BLaER1 (cell line): ENCODE data around the gene LGMN.
"Not testable (repeated sequence)": the region's sequence is repeated elsewhere in the genome, so short reads cannot be mapped to it uniquely, and the experiment has no call there.

ENCODE experiments used
- H3K27ac ChIP-seq: shearing (Covaris generic); formaldehyde crosslinking; 2 replicates; pipeline ENCODE4 v1.8.1; 2022
- H3K27me3 ChIP-seq: shearing (Covaris generic); formaldehyde crosslinking; 2 replicates; pipeline ENCODE4 v1.8.1; 2022
- H3K36me3 ChIP-seq: shearing (Covaris generic); formaldehyde crosslinking; 2 replicates; pipeline ENCODE4 v1.8.1; 2022
- H3K4me1 ChIP-seq: shearing (Covaris generic); formaldehyde crosslinking; 2 replicates; pipeline ENCODE4 v1.8.1; 2022
- H3K4me2 ChIP-seq: shearing (Covaris generic); formaldehyde crosslinking; 2 replicates; pipeline ENCODE4 v1.8.1; 2022
- H3K4me3 ChIP-seq: shearing (Covaris generic); formaldehyde crosslinking; 2 replicates; pipeline ENCODE4 v1.8.1; 2022
- H3K9ac ChIP-seq: shearing (Covaris generic); formaldehyde crosslinking; 2 replicates; pipeline ENCODE4 v1.8.1; 2022
- H3K9me3 ChIP-seq: shearing (Covaris generic); formaldehyde crosslinking; 2 replicates; pipeline ENCODE4 v1.8.1; 2022
- H4K20me1 ChIP-seq: shearing (Covaris generic); formaldehyde crosslinking; 2 replicates; pipeline ENCODE4 v1.8.1; 2022
- Cebpa-rat ChIP-seq: shearing (Covaris generic); IDR thresholded peaks from 2 replicates; pipeline ENCODE4 v1.8.1; 2022

LGMN gene

DNA sequence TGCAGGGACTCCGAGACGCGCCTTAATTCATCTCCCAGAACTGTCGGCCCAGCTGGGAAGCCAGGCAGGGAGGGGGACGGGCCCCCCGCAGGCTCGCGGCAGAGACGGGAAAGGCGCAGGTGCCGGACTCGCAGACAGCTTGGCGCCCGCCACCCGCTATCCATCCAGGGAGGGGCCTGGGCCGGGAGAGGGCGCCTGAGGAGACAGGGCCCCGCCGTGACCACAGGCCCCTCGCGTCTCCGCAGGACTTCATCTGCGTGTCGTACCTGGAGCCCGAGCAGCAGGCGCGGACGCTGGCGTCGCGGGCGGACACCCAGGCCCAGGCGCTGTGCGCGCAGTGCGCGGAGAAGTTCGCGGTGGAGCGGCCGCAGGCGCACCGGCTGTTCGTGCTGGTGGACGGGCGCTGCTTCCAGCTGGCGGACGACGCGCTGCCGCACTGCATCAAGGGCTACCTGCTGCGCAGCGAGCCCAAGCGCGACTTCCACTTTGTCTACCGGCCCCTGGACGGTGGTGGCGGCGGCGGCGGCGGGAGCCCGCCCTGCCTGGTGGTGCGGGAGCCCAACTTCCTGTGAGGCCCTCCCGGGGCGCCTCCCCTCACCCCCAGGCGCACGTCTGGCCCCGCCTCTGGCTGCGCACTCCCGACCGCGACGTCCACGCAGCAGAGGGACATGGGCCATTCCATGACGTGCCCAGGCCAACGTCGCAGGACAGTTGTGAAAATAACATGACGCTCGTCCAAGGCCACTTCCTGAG, 60.6 kb downstream of the LGMN start:
- no peak for TF ChIP-seq Cebpa-rat
- Histone ChIP-seq H3K4me2 (no peak overlapping the region), H3K9ac (no peak overlapping the region), H3K27me3 (no peaks in the 10 kb centered on the region), H3K27ac (no peak overlapping the region), H3K4me1 (peaks cover 10% of the 10 kb centered on the region), H4K20me1 (no peaks in the 10 kb centered on the region), H3K4me3 (no peak overlapping the region), H3K36me3 (peaks cover 22% of the 10 kb centered on the region), H3K9me3 (no peaks in the 10 kb centered on the region)

DNA sequence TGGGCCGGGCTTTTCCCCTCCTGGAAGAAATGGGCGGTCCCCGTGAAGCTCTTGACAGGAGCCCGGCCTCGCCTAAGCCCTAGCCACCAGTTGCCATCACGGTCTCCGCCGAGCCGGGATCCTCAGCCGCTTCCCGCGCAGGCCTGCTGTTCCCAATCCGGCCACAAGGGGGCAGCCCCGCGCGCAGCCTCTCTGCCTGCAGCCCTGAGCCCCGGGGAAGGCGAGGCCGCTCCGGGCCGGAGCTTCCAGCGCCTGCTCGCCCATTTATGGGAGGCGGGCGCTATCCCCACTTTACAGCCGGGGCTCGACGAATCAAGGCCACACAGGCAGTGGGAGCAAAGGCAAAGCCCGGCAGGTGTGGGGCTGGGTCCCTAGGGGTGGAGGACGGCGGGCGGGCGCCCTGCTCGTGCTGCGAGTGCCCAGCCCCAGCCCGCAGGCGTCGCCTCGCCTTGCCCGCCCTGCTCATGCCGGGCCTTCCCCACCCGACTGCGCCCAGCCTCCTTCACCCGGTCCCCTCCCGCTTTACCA, 61.5 kb downstream of the LGMN start:
- Histone ChIP-seq H3K4me1 (peaks cover 1% of the 10 kb centered on the region), H3K9me3 (no peaks in the 10 kb centered on the region), H4K20me1 (0 out of 2 replicates have a peak, but pooled peaks cover under 1% of the 10 kb centered on the region), H3K27ac (no peak overlapping the region), H3K36me3 (peaks cover 25% of the 10 kb centered on the region), H3K4me2 (no peak overlapping the region), H3K4me3 (no peak overlapping the region), H3K9ac (no peak overlapping the region), H3K27me3 (no peaks in the 10 kb centered on the region)
- no peak for TF ChIP-seq Cebpa-rat

- 0 out of 2 replicates have a peak, but pooled peaks cover 6% of the 10 kb centered on the region for H4K20me1 ChIP-seq
- H3K9ac ChIP-seq = no peak overlapping the region
- no peaks in the 10 kb centered on the region for H3K4me1 ChIP-seq
- no peak overlapping the region for H3K27ac ChIP-seq
- no peaks in the 10 kb centered on the region for H3K27me3 ChIP-seq
- no peak overlapping the region for H3K4me2 ChIP-seq
- no peak overlapping the region for H3K4me3 ChIP-seq
- H3K9me3 ChIP-seq = no peaks in the 10 kb centered on the region
- no peak for TF ChIP-seq Cebpa-rat
- H3K36me3 ChIP-seq = peaks cover 30% of the 10 kb centered on the region
These were observed 62.0 kb downstream of the LGMN start for GRCh38 chr14:92686411-92686899.

GRCh38 chr14:92685784-92686355, 62.6 kb downstream of the LGMN start:
- H3K4me3 ChIP-seq = no peak overlapping the region
- peaks cover 32% of the 10 kb centered on the region for H3K36me3 ChIP-seq
- H3K27ac ChIP-seq = no peak overlapping the region
- no peaks in the 10 kb centered on the region for H3K4me1 ChIP-seq
- H4K20me1 ChIP-seq = peaks cover 10% of the 10 kb centered on the region; the same call in 1 of the 2 replicates
- H3K27me3 ChIP-seq = no peaks in the 10 kb centered on the region
- no peak overlapping the region for H3K9ac ChIP-seq
- TF ChIP-seq Cebpa-rat = no peak
- H3K9me3 ChIP-seq = no peaks in the 10 kb centered on the region
- H3K4me2 ChIP-seq = no peak overlapping the region

GRCh38 chr14:92684801-92685560, 63.4 kb downstream of the LGMN start:
- Histone ChIP-seq H3K27ac (no peak overlapping the region), H3K9ac (no peak overlapping the region), H3K4me2 (no peak overlapping the region), H3K36me3 (peaks cover 32% of the 10 kb centered on the region), H3K4me1 (no peaks in the 10 kb centered on the region), H3K9me3 (no peaks in the 10 kb centered on the region), H4K20me1 (peaks cover 18% of the 10 kb centered on the region), H3K4me3 (no peak overlapping the region), H3K27me3 (peaks cover under 1% of the 10 kb centered on the region; the same call in 1 of the 2 replicates)
- TF ChIP-seq Cebpa-rat = no peak

DNA sequence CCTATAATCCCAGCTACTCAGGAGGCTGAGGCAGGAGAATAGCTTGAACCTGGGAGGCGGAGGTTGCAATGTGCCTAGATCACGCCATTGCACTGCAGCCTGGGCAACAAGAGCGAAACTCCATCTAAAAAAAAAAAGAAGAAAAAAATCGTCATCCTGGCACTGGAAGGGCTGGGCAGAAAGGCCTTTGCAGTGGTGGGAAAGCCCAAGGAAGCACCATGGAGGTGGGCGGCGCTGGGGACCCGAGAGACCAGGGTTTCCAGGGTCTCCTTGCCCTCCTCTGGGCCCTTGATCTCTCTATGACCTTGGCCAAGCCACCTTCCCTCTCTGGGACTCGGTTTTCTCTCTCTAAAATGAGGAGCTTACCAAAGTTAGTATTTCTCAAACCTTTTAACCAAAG, 65.4 kb downstream of the LGMN start:
- H3K4me1 ChIP-seq = peaks cover 8% of the 10 kb centered on the region
- H4K20me1 ChIP-seq = peaks cover 33% of the 10 kb centered on the region
- peaks cover 14% of the 10 kb centered on the region for H3K27me3 ChIP-seq
- H3K9ac ChIP-seq = no peak overlapping the region
- no peaks in the 10 kb centered on the region for H3K9me3 ChIP-seq
- no peak overlapping the region for H3K4me3 ChIP-seq
- H3K4me2 ChIP-seq = no peak overlapping the region
- H3K27ac ChIP-seq = no peak overlapping the region
- TF ChIP-seq Cebpa-rat = no peak
- peaks cover 34% of the 10 kb centered on the region for H3K36me3 ChIP-seq

DNA sequence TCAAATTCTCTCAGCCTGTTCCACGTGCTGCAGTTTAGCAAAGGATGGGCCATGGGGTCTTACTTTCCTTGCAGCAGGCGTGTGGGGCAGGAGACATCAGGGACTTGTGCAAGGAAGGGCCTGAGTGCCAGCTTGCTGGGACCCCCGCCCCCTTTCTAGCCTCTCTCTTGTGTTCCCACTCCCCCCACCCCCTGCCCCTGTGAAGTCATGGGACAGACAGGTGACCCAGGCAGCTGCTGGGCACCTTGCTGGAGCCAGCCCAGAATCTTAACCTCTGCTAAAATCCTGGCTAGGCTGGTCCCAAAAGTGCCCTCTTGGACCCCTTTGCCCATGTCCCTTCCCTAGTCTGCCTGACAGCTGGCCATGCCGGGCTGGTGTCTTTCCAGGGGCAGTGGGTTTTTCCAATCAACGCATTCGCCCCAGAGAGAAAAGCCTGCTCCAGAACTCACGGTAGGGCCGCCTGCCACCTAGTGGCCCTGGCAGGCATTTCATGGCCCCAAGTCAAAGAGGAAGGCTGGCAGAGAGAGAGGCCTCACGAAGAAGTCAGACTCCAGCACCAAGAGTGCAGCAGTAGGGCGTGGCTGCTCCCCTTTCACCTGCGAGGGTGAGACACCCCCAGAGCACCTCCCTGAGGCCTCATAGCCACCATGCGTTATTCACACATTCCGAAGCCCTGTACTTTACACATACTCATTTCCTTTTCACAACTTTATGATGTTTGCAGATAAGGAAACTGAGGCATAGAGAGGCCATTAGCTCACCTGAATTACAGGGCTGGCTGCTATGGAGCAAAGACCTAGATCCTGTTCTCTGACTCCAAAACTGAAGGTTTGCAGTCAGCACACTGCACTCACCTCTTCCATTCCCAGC, 67.4 kb downstream of the LGMN start:
- TF ChIP-seq Cebpa-rat = no peak
- Histone ChIP-seq H3K27ac (no peak overlapping the region), H3K27me3 (peaks cover 16% of the 10 kb centered on the region), H3K9ac (no peak overlapping the region), H3K4me2 (no peak overlapping the region), H3K4me1 (peaks cover 27% of the 10 kb centered on the region), H3K36me3 (peaks cover 28% of the 10 kb centered on the region; the same call in 1 of the 2 replicates), H3K9me3 (no peaks in the 10 kb centered on the region), H3K4me3 (no peak overlapping the region), H4K20me1 (peaks cover 44% of the 10 kb centered on the region)

DNA sequence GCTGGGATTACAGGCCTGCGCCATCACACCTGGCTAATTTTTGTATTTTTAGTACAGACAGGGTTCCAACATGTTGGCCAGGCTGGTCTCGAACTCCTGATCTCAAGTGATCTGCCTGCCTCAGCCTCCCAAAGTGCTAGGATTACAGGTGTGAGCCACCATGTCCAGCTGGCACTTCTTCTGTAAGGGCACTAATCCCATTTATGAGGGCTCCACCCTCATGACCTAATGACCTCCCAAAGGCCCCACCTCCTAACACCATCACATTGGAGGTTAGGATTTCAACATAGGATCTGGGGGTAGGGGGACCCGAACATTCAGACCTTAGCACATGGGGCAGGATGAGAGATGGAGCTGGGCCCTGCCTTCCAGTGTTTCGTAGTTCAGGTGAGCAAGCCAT, 68.1 kb downstream of the LGMN start:
- not testable (repeated sequence) for H3K4me2 ChIP-seq, H3K9ac ChIP-seq, H3K4me3 ChIP-seq, H3K27ac ChIP-seq, H3K9me3 ChIP-seq
- Histone ChIP-seq H3K27me3 (peaks cover 22% of the 10 kb centered on the region), H3K4me1 (peaks cover 34% of the 10 kb centered on the region), H3K36me3 (peaks cover 23% of the 10 kb centered on the region; the same call in 1 of the 2 replicates), H4K20me1 (peaks cover 51% of the 10 kb centered on the region)

DNA sequence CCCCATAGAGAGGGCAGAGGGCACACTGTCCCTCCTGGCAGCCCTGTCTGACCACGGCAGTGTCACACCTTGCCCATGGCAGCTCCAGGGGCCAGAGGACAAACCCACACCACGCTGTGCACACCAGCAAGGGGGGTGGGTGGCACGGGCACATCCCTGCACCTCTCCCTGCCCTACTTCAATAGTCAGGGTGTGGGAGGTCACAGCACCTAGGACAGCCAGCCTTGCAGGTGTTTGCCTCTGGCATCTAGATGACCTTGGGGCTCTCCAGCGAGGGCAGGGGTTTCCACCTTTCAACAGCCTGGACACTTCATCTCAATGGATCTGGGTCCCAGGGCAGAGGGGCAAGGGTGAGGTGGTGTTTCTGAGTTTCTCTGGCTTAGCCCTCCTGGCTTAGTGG, 69.2 kb downstream of the LGMN start:
- Histone ChIP-seq H3K36me3 (0 out of 2 replicates have a peak, but pooled peaks cover 17% of the 10 kb centered on the region), H3K4me3 (no peak overlapping the region), H3K27me3 (peaks cover 31% of the 10 kb centered on the region), H3K4me2 (peak overlapping the region; percentile 43; the same call in 1 of the 2 replicates), H3K9ac (no peak overlapping the region), H3K9me3 (no peaks in the 10 kb centered on the region), H3K27ac (no peak overlapping the region), H4K20me1 (peaks cover 61% of the 10 kb centered on the region), H3K4me1 (peaks cover 39% of the 10 kb centered on the region)
- no peak for TF ChIP-seq Cebpa-rat
